Activated CD4-positive, alpha-beta T cell treated with anti-CD3 and anti-CD28 coated beads, Interleukin-2, amount 50 U/mL, for 4 hours (primary cell): ENCODE results near the gene ELP2.
"Not testable (repeated sequence)": the region's sequence is repeated elsewhere in the genome, so short reads cannot be mapped to it uniquely, and the experiment has no call there.

Experiments
- DNase-seq, 2 experiments: peaks; one replicate each; pipeline ENCODE4 v3.0.0-alpha.2; 2020

The ELP2 gene

GRCh38 chr18:36160959-36161371 is 31.3 kb downstream of the ELP2 start:
- no peak for DNase-seq

GRCh38 chr18:36162981-36163380 is 33.3 kb downstream of the ELP2 start:
- DNase-seq = no peak

GRCh38 chr18:36167692-36168218 is 38.1 kb downstream of the ELP2 start:
- no peak for DNase-seq

- not testable (repeated sequence) for DNase-seq
These were observed 38.6 kb downstream of the ELP2 start for GRCh38 chr18:36168296-36168695.

- DNase-seq = no peak
These were observed 40.2 kb downstream of the ELP2 start for GRCh38 chr18:36169938-36170337.

GRCh38 chr18:36175481-36175880 is 45.8 kb downstream of the ELP2 start:
- DNase-seq = no peak

- no peak for DNase-seq
These were observed 46.5 kb downstream of the ELP2 start for GRCh38 chr18:36176177-36176584.

GRCh38 chr18:36176711-36177110 is 47.0 kb downstream of the ELP2 start:
- DNase-seq = no peak

- DNase-seq = no peak
These were observed 48.2 kb downstream of the ELP2 start for GRCh38 chr18:36177913-36178312.

GRCh38 chr18:36179562-36180355 is 50.1 kb downstream of the ELP2 start:
- no peak for DNase-seq

GRCh38 chr18:36181441-36181840 is 51.7 kb downstream of the ELP2 start:
- DNase-seq = no peak

- DNase-seq = no peak
These were observed 52.3 kb downstream of the ELP2 start for GRCh38 chr18:36181898-36182506.

- DNase-seq = no peak
These were observed 53.3 kb downstream of the ELP2 start for GRCh38 chr18:36183033-36183432.

GRCh38 chr18:36183987-36184386 is 54.3 kb downstream of the ELP2 start:
- no peak for DNase-seq

- no peak for DNase-seq
These were observed 55.5 kb downstream of the ELP2 start for GRCh38 chr18:36185157-36185556.

GRCh38 chr18:36185901-36186460 is 56.3 kb downstream of the ELP2 start:
- DNase-seq = no peak

GRCh38 chr18:36186461-36187192 is 56.9 kb downstream of the ELP2 start:
- no peak for DNase-seq

GRCh38 chr18:36187193-36187825 is 57.6 kb downstream of the ELP2 start, which contains the start of gene MOCOS:
MOCOS (plus strand) TSS chr18:36187497; CDS start chr18:36187540, 43 bp downstream.
- no peak for DNase-seq

GRCh38 chr18:36187826-36188721 is 58.4 kb downstream of the ELP2 start:
- DNase-seq = no peak

- no peak for DNase-seq
These were observed 59.2 kb downstream of the ELP2 start for GRCh38 chr18:36188916-36189315.

GRCh38 chr18:36189486-36189885 is 59.8 kb downstream of the ELP2 start:
- no peak for DNase-seq

- no peak for DNase-seq
These were observed 61.6 kb downstream of the ELP2 start for GRCh38 chr18:36191286-36191685.
